Tibial nerve (tissue), 4 donors: ENCODE measurements around the gene PNMT.

Source experiments
- CTCF ChIP-seq, 5 experiments: fragments of 200-600 bp in 3 of 5; fragments of 450-650 bp in 2 of 5; sonication (generic) in 3 of 5; IDR thresholded peaks; one replicate each; pipeline ENCODE4 v1.5.1; 2016 to 2019; ENCODE audit warnings: antibody characterized with exemption in 5 of 5, mild to moderate bottlenecking in 3 of 5, moderate library complexity in 2 of 5
- EP300 ChIP-seq, 2 donors: sonication (generic); formaldehyde crosslinking; IDR thresholded peaks; one replicate each; pipeline ENCODE4 v1.6.1; 2017; ENCODE audit warnings: antibody characterized with exemption in 2 of 2, mild to moderate bottlenecking in 1 of 2

DNA sequence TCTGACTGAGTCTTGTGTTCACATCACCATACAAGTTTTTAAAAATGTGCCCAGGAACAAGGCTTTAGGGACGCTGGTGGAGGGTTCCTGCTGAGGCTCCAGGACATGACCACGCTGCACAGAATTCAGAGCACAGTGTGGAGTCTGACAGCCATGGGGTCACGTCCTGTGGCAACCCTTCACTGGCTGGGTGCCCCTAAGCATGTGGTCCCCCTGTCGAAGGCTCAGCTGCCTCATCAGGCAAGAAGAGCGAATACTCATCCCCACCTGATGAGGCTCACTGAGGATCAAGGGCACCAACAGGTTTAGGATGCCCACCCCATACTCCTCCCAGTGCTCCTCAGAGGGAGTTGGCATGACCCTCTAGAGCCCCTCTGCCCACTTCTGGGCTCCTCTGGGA is 5.9 kb downstream of the PNMT start:
- no peak for TF ChIP-seq EP300 (IDR thresholded peaks at IDR 0.05)
- TF ChIP-seq CTCF (IDR thresholded peaks at IDR 0.05), result no peak
